Muscle layer of duodenum (tissue), 2 donors: ENCODE measurements around the gene AAK1.
"Not testable (repeated sequence)": the region's sequence is repeated elsewhere in the genome, so short reads cannot be mapped to it uniquely, and the experiment has no call there.

ENCODE experiments used
- H3K27ac ChIP-seq: one replicate; pipeline ENCODE4 v1.7.0; 2013; ENCODE audit warnings: mild to moderate bottlenecking, low read length
- H3K27me3 ChIP-seq: one replicate; pipeline ENCODE4 v1.7.0; 2013; ENCODE audit warnings: low read depth, mild to moderate bottlenecking, control low read depth, low read length
- H3K36me3 ChIP-seq, 2 donors: one replicate each; pipeline ENCODE4 v1.7.0; 2013; ENCODE audit warnings: low read length in 2 of 2, control low read depth in 1 of 2, mild to moderate bottlenecking in 1 of 2; ENCODE audit not compliant: insufficient read depth in 2 of 2, control insufficient read depth in 1 of 2
- H3K4me1 ChIP-seq, 2 donors: one replicate each; pipeline ENCODE4 v1.7.0; 2013; ENCODE audit warnings: low read length in 2 of 2, mild to moderate bottlenecking in 2 of 2, control low read depth in 1 of 2, moderate library complexity in 1 of 2; ENCODE audit not compliant: insufficient read depth in 2 of 2, control insufficient read depth in 1 of 2
- H3K4me3 ChIP-seq, 2 donors: one replicate each; pipeline ENCODE4 v1.7.0; 2013; ENCODE audit warnings: low read length in 2 of 2, low read depth in 1 of 2, mild to moderate bottlenecking in 1 of 2
- H3K9me3 ChIP-seq, 2 donors: one replicate each; pipeline ENCODE4 v1.7.0; 2013; ENCODE audit warnings: low read length in 2 of 2, control low read depth in 1 of 2, mild to moderate bottlenecking in 1 of 2; ENCODE audit not compliant: control insufficient read depth in 1 of 2
- donor health status: healthy.

The AAK1 gene

GRCh38 chr2:69553991-69554390 is 89.5 kb downstream of the AAK1 start:
- no peaks in the 10 kb centered on the region for H3K27me3 ChIP-seq
- H3K9me3 ChIP-seq = no peaks in the 10 kb centered on the region
- no peak overlapping the region for H3K27ac ChIP-seq
- H3K4me3 ChIP-seq = no peak overlapping the region
- H3K4me1 ChIP-seq = no peaks in the 10 kb centered on the region
- no peaks in the 10 kb centered on the region for H3K36me3 ChIP-seq

GRCh38 chr2:69550511-69550910 is 93.0 kb downstream of the AAK1 start:
- H3K27me3 ChIP-seq, H3K36me3 ChIP-seq, H3K4me1 ChIP-seq, H3K27ac ChIP-seq, H3K4me3 ChIP-seq, H3K9me3 ChIP-seq: not testable (repeated sequence)

GRCh38 chr2:69549421-69549820 is 94.1 kb downstream of the AAK1 start:
- H3K9me3 ChIP-seq = no peaks in the 10 kb centered on the region
- no peak overlapping the region for H3K27ac ChIP-seq
- H3K4me3 ChIP-seq = no peak overlapping the region
- no peaks in the 10 kb centered on the region for H3K4me1 ChIP-seq
- no peaks in the 10 kb centered on the region for H3K27me3 ChIP-seq
- no peaks in the 10 kb centered on the region for H3K36me3 ChIP-seq

DNA sequence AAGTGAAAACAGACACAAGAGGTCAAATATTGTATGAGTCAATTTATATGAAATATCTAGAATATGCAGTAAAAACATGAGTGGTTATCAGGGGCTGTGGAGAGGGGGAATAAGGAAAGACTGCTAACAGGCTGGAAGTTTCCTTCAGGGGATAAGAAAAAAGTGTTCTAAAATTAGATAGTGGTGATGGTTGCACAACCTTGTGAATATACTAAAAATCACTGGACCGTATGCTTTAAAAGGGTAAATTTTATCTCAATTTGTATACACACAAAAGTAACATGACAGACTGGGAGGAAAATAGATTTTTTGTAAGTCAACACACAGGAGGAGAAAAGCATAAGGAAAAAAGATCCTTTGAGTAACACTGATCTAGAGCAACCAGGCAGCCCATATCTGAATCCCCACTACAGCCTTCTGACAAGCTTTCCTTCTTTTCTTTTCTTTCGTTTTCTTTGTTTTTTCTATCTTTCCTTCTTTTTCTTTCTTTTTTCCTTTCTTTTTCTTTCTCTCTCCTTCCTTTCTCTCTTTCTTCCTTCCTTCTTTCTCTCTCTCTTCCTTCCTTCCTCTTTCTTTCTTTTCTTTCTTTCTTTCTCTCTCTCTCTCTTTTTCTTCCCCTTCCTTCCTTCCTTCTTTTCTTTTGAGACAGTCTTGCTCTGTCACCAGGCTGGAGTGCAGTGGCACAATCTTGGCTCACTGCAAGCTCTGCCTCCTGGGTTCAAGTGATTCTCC is 95.4 kb downstream of the AAK1 start:
- Histone ChIP-seq H3K4me3 (no peak overlapping the region), H3K9me3 (no peaks in the 10 kb centered on the region), H3K4me1 (no peaks in the 10 kb centered on the region), H3K27ac (no peak overlapping the region), H3K27me3 (no peaks in the 10 kb centered on the region), H3K36me3 (no peaks in the 10 kb centered on the region)

- Histone ChIP-seq H3K27ac (no peak overlapping the region), H3K4me1 (no peaks in the 10 kb centered on the region), H3K9me3 (no peaks in the 10 kb centered on the region), H3K4me3 (no peak overlapping the region), H3K36me3 (peaks cover 0 to 4% of the 10 kb centered on the region in 2 donors), H3K27me3 (no peaks in the 10 kb centered on the region)
Measured at GRCh38 chr2:69546646-69547045, 96.9 kb downstream of the AAK1 start.

GRCh38 chr2:69545477-69545932 is 98.0 kb downstream of the AAK1 start:
- Histone ChIP-seq H3K27me3 (no peaks in the 10 kb centered on the region), H3K27ac (no peak overlapping the region), H3K4me3 (no peak overlapping the region), H3K36me3 (peaks cover 0 to 4% of the 10 kb centered on the region in 2 donors), H3K9me3 (no peaks in the 10 kb centered on the region), H3K4me1 (no peaks in the 10 kb centered on the region)

- Histone ChIP-seq H3K36me3 (peaks cover 0 to 4% of the 10 kb centered on the region in 2 donors), H3K4me3 (no peak overlapping the region), H3K27me3 (no peaks in the 10 kb centered on the region), H3K9me3 (no peaks in the 10 kb centered on the region), H3K4me1 (no peaks in the 10 kb centered on the region), H3K27ac (no peak overlapping the region)
Measured at GRCh38 chr2:69544951-69545350, 98.6 kb downstream of the AAK1 start.

DNA sequence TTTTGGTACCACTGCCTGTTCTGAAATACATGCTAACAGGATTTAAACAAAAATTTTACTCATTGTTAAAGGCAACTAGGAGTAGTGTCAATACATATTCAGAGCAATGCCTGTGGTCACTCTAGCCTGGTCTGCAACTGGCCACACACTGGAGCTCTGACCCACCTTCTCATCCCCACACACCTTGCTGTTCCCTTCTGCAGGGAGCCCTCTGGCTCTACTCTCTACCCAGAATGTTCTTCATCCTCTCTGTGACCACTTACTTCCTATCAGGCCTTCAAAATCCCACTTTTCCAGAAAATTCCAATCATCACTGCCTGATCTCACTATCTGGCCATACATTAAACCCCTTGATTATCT is 104.0 kb downstream of the AAK1 start:
- H3K27me3 ChIP-seq = no peaks in the 10 kb centered on the region
- peaks cover 6 to 7% of the 10 kb centered on the region in 2 donors for H3K4me1 ChIP-seq
- no peak overlapping the region for H3K27ac ChIP-seq
- H3K4me3 ChIP-seq = no peak overlapping the region
- H3K36me3 ChIP-seq = peaks cover 10 to 17% of the 10 kb centered on the region in 2 donors
- no peaks in the 10 kb centered on the region for H3K9me3 ChIP-seq

- Histone ChIP-seq H3K27me3 (no peaks in the 10 kb centered on the region), H3K36me3 (peaks cover 13 to 17% of the 10 kb centered on the region in 2 donors), H3K27ac (no peak overlapping the region), H3K9me3 (no peaks in the 10 kb centered on the region), H3K4me1 (peaks cover 6 to 7% of the 10 kb centered on the region in 2 donors), H3K4me3 (no peak overlapping the region)
Measured at GRCh38 chr2:69538872-69539548, 104.5 kb downstream of the AAK1 start.

- Histone ChIP-seq H3K4me3 (no peak overlapping the region), H3K27me3 (no peaks in the 10 kb centered on the region), H3K9me3 (peaks cover 0 to 3% of the 10 kb centered on the region in 2 donors), H3K27ac (no peak overlapping the region), H3K4me1 (peaks cover 6 to 7% of the 10 kb centered on the region in 2 donors), H3K36me3 (peaks cover 17 to 18% of the 10 kb centered on the region in 2 donors)
Measured at GRCh38 chr2:69538249-69538648, 105.3 kb downstream of the AAK1 start.

DNA sequence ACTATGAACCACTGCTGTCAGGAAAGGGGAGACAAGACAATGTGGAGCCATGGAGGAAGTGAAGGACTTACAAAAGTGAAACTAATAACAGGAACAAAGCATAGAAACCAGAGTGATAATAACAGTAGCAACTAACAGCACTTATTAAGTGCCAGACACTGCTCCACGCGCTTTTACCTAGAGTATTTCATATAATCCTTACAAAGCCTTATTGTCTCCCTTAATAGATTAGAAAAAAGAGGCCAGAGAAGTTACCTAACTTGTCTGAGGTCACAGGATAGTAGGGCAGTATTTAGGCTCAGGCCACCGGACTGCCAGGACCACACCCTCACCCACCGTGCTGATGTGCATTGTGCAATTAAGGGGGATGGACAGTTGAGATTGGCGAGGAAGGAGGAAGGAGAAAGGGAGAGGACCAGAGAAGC is 107.7 kb downstream of the AAK1 start:
- H3K27me3 ChIP-seq = no peaks in the 10 kb centered on the region
- H3K27ac ChIP-seq = no peak overlapping the region
- H3K36me3 ChIP-seq = peaks cover 27 to 36% of the 10 kb centered on the region in 2 donors
- peaks cover 6 to 7% of the 10 kb centered on the region in 2 donors for H3K4me1 ChIP-seq
- H3K4me3 ChIP-seq = no peak overlapping the region
- peaks cover 0 to 8% of the 10 kb centered on the region in 2 donors for H3K9me3 ChIP-seq
